Adipocyte (in vitro differentiated cells): ENCODE data around the gene RBM42.
"Not testable (repeated sequence)": the region's sequence is repeated elsewhere in the genome, so short reads cannot be mapped to it uniquely, and the experiment has no call there.

Experiments used
- DNase-seq: peaks from one replicate; pipeline ENCODE4 v3.0.0-alpha.2; 2015; ENCODE audit warnings: low read depth
- H3K27me3 ChIP-seq: replicated peaks from 2 replicates; pipeline ENCODE4 v1.7.0; 2013; ENCODE audit warnings: mild to moderate bottlenecking, low read length, moderate library complexity; ENCODE audit not compliant: control insufficient read depth, insufficient read depth
- H3K36me3 ChIP-seq: 2 replicates; pipeline ENCODE4 v1.7.0; 2013; ENCODE audit warnings: low read length, mild to moderate bottlenecking, moderate library complexity; ENCODE audit not compliant: control insufficient read depth, insufficient read depth, severe bottlenecking
- H3K4me1 ChIP-seq: 2 replicates; pipeline ENCODE4 v1.7.0; 2013; ENCODE audit warnings: mild to moderate bottlenecking, low read length, moderate library complexity; ENCODE audit not compliant: control insufficient read depth, insufficient read depth
- H3K4me3 ChIP-seq: 2 replicates; pipeline ENCODE4 v1.7.0; 2013; ENCODE audit warnings: mild to moderate bottlenecking, low read length, moderate library complexity
- H3K9ac ChIP-seq: 2 replicates; pipeline ENCODE4 v1.7.0; 2013; ENCODE audit warnings: mild to moderate bottlenecking, low read length, moderate library complexity
- H3K9me3 ChIP-seq: 2 replicates; pipeline ENCODE4 v1.7.0; 2013; ENCODE audit warnings: mild to moderate bottlenecking, low read length, moderate library complexity; ENCODE audit not compliant: control insufficient read depth

Gene RBM42

GRCh38 chr19:35607170-35607569, 21.7 kb upstream of the RBM42 start:
- H3K4me1 ChIP-seq, H3K27me3 ChIP-seq, H3K36me3 ChIP-seq, H3K9ac ChIP-seq, H3K4me3 ChIP-seq, DNase-seq: not testable (repeated sequence)
- peaks cover 17% of the 10 kb centered on the region for H3K9me3 ChIP-seq

GRCh38 chr19:35607661-35608060, 21.2 kb upstream of the RBM42 start:
- H3K4me1 ChIP-seq = peaks cover 5% of the 10 kb centered on the region
- no peak overlapping the region for H3K9ac ChIP-seq
- H3K9me3 ChIP-seq = peaks cover 17% of the 10 kb centered on the region
- no peaks in the 10 kb centered on the region for H3K36me3 ChIP-seq
- H3K27me3 ChIP-seq = peaks cover 2% of the 10 kb centered on the region
- H3K4me3 ChIP-seq = no peak overlapping the region
- no peak for DNase-seq

GRCh38 chr19:35608251-35608650, 20.6 kb upstream of the RBM42 start:
- H3K4me3 ChIP-seq = no peak overlapping the region
- peaks cover 17% of the 10 kb centered on the region for H3K9me3 ChIP-seq
- DNase-seq = no peak
- H3K9ac ChIP-seq = no peak overlapping the region
- H3K27me3 ChIP-seq = no peaks in the 10 kb centered on the region
- H3K4me1 ChIP-seq = peaks cover 10% of the 10 kb centered on the region
- H3K36me3 ChIP-seq = no peaks in the 10 kb centered on the region

GRCh38 chr19:35609851-35610353, 18.9 kb upstream of the RBM42 start:
- H3K27me3 ChIP-seq = no peaks in the 10 kb centered on the region
- H3K4me1 ChIP-seq = peaks cover 10% of the 10 kb centered on the region
- H3K9ac ChIP-seq = no peak overlapping the region
- H3K4me3 ChIP-seq = no peak overlapping the region
- peaks cover 17% of the 10 kb centered on the region for H3K9me3 ChIP-seq
- H3K36me3 ChIP-seq = no peaks in the 10 kb centered on the region
- no peak for DNase-seq

GRCh38 chr19:35612224-35612558, 16.6 kb upstream of the RBM42 start:
- Histone ChIP-seq H3K9ac (peak overlapping the region; percentile 89), H3K36me3 (no peaks in the 10 kb centered on the region), H3K9me3 (peaks cover 12% of the 10 kb centered on the region), H3K4me3 (peak overlapping the region; percentile 95), H3K27me3 (no peaks in the 10 kb centered on the region), H3K4me1 (peaks cover 10% of the 10 kb centered on the region)
- no peak for DNase-seq

GRCh38 chr19:35612559-35613321, 16.1 kb upstream of the RBM42 start, which contains the start of gene HAUS5:
Gene HAUS5 (plus strand): TSS chr19:35612735. CDS start chr19:35612795, 60 bp downstream.
- Histone ChIP-seq H3K9me3 (peaks cover 9% of the 10 kb centered on the region), H3K36me3 (no peaks in the 10 kb centered on the region), H3K4me3 (peak within 1 kb of the TSS; percentile 95), H3K9ac (peak within 1 kb of the TSS; percentile 89), H3K4me1 (peaks cover 10% of the 10 kb centered on the region), H3K27me3 (no peaks in the 10 kb centered on the region)
- peak; percentile 95 for DNase-seq

- DNase-seq = no peak
- Histone ChIP-seq H3K4me1 (peaks cover 10% of the 10 kb centered on the region), H3K36me3 (no peaks in the 10 kb centered on the region), H3K9ac (no peak overlapping the region), H3K27me3 (no peaks in the 10 kb centered on the region), H3K9me3 (peaks cover 3% of the 10 kb centered on the region), H3K4me3 (no peak overlapping the region)
Observed at GRCh38 chr19:35613574-35613973, 15.3 kb upstream of the RBM42 start.

GRCh38 chr19:35615036-35615435, 13.8 kb upstream of the RBM42 start:
- H3K36me3 ChIP-seq = no peaks in the 10 kb centered on the region
- H3K4me3 ChIP-seq = no peak overlapping the region
- H3K9ac ChIP-seq = no peak overlapping the region
- no peaks in the 10 kb centered on the region for H3K9me3 ChIP-seq
- H3K27me3 ChIP-seq = no peaks in the 10 kb centered on the region
- DNase-seq = no peak
- H3K4me1 ChIP-seq = peaks cover 10% of the 10 kb centered on the region

- no peaks in the 10 kb centered on the region for H3K27me3 ChIP-seq
- DNase-seq = no peak
- no peaks in the 10 kb centered on the region for H3K4me1 ChIP-seq
- H3K4me3 ChIP-seq = no peak overlapping the region
- H3K36me3 ChIP-seq = peaks cover 7% of the 10 kb centered on the region
- H3K9me3 ChIP-seq = no peaks in the 10 kb centered on the region
- no peak overlapping the region for H3K9ac ChIP-seq
Observed at GRCh38 chr19:35618857-35619256, 10.0 kb upstream of the RBM42 start.

- no peak overlapping the region for H3K4me3 ChIP-seq
- H3K36me3 ChIP-seq = peaks cover 7% of the 10 kb centered on the region
- H3K9me3 ChIP-seq = no peaks in the 10 kb centered on the region
- no peaks in the 10 kb centered on the region for H3K4me1 ChIP-seq
- no peak for DNase-seq
- H3K27me3 ChIP-seq = no peaks in the 10 kb centered on the region
- no peak overlapping the region for H3K9ac ChIP-seq
Observed at GRCh38 chr19:35619290-35619923, 9.4 kb upstream of the RBM42 start.

GRCh38 chr19:35620001-35620400, 8.8 kb upstream of the RBM42 start:
- Histone ChIP-seq H3K4me1 (no peaks in the 10 kb centered on the region), H3K27me3 (no peaks in the 10 kb centered on the region), H3K4me3 (no peak overlapping the region), H3K9ac (no peak overlapping the region), H3K9me3 (no peaks in the 10 kb centered on the region), H3K36me3 (peaks cover 7% of the 10 kb centered on the region)
- DNase-seq = no peak
